Measurements from ENCODE around the gene NAP1L4. TPM values are rescaled to one million over a fixed set of nuclear protein-coding genes. Genes with fewer than 3 reads are reported as not detected.

The NAP1L4 gene
- total and polyA plus RNA-seq, 2 of the 8 experiments (the other 6 are each of a cell fraction or from before 2014, with no cell fraction given), result 75.8 to 194 TPM

- Histone ChIP-seq H3K4ac (replicated peaks; ENCODE audit: insufficient read length, low read depth, low read length) (no peak overlapping the region), H3K36me3 (ENCODE audit: control insufficient read depth in 2 of 4, insufficient read depth in 4 of 4, low read length in 3 of 4) (peaks cover 30 to 83% (median 69%) of the 10 kb centered on the region in 4 experiments), H2BK12ac (ENCODE audit: low read depth, low read length) (no peak overlapping the region), H3K79me2 (ENCODE audit: control insufficient read depth in 1 of 2, insufficient read depth in 2 of 2, low read length in 2 of 2) (no peaks in the 10 kb centered on the region), H3K23me2 (ENCODE audit: low read depth, low read length) (no peaks in the 10 kb centered on the region), H3K14ac (ENCODE audit: insufficient read length) (no peak overlapping the region), H4K91ac (replicated peaks; ENCODE audit: insufficient read length, low read length) (no peak overlapping the region), H2BK15ac (ENCODE audit: low read length) (no peak overlapping the region), H3K9me3 (ENCODE audit: insufficient read depth in 2 of 2, low read depth in 1 of 2, low read length in 1 of 2) (no peaks in the 10 kb centered on the region), H4K20me1 (replicated peaks in 1 of 2; ENCODE audit: control insufficient read depth in 1 of 2, insufficient read depth in 2 of 2, low read length in 2 of 2) (peaks cover 21 to 36% of the 10 kb centered on the region in 2 experiments), H3K23ac (ENCODE audit: insufficient read length) (no peak overlapping the region), H3K18ac (ENCODE audit: extremely low read depth, low read length) (no peak overlapping the region), H3K9ac (replicated peaks in 1 of 4; ENCODE audit: extremely low read depth in 1 of 4, low read depth in 3 of 4, low read length in 3 of 4) (no peak overlapping the region), H2BK20ac (ENCODE audit: low read length) (no peak overlapping the region), H3K56ac (replicated peaks; ENCODE audit: insufficient read length, low read depth, low read length) (no peak overlapping the region), H3K4me1 (replicated peaks in 1 of 4; ENCODE audit: control insufficient read depth in 3 of 4, insufficient read depth in 4 of 4, low read length in 3 of 4) (peaks cover under 1 to 7% (median 3%) of the 10 kb centered on the region in 4 experiments; a peak in 5 of 7 replicates), H2AK5ac (ENCODE audit: low read depth, low read length) (no peak overlapping the region), H3K79me1 (ENCODE audit: low read depth, low read length) (peaks cover 6% of the 10 kb centered on the region), H2BK120ac (replicated peaks; ENCODE audit: low read depth, low read length) (no peak overlapping the region), H3K27me3 (replicated peaks in 1 of 4; ENCODE audit: control insufficient read depth in 3 of 4, extremely low read depth in 1 of 4, insufficient read depth in 3 of 4, low read length in 3 of 4) (no peaks in the 10 kb centered on the region), H3K4me3 (ENCODE audit: extremely low read depth in 1 of 4, insufficient read depth in 2 of 4, low read depth in 3 of 4, low read length in 4 of 4) (no peak overlapping the region), H2BK5ac (ENCODE audit: low read depth, low read length) (no peak overlapping the region), H4K8ac (ENCODE audit: extremely low read depth, insufficient read depth, low read length) (no peak overlapping the region), H4K5ac (ENCODE audit: insufficient read length, low read depth, low read length) (no peak overlapping the region), H3K4me2 (ENCODE audit: insufficient read depth in 1 of 2, low read depth in 2 of 2, low read length in 2 of 2) (no peak overlapping the region), H2AFZ (ENCODE audit: low read length) (no peak overlapping the region), H3K27ac (ENCODE audit: low read depth, low read length) (no peak overlapping the region)
- 88% methylated on average over 9 of the region's 9 CpGs; no CpG with 5 or more reads in 1 of the 2 experiments for WGBS, 2 experiments (ENCODE audit: extremely low coverage in 1 of 2, insufficient coverage in 1 of 2, insufficient read length in 1 of 2, insufficient replicate concordance in 2 of 2, low coverage in 1 of 2, low lambda C conversion rate in 2 of 2, missing lambda C conversion rate in 1 of 2)
- no peak for DNase-seq (ENCODE audit: low read depth in 1 of 2, low spot score in 2 of 2)
- ChIA-PET POLR2A (ENCODE audit: partially characterized antibody) (interaction anchor here (0.9 kb wide), 1 partner anchor 9 kb away, joined by 3 read pairs; no protein-coding TSS in a partner anchor), CTCF (ENCODE audit: partially characterized antibody) (interaction anchor here (0.9 to 1.8 kb wide), 4 partner anchors 9 to 70 kb away, joined by 3 to 4 read pairs (median 4); no protein-coding TSS in a partner anchor)
- FAIRE-seq, result no peak
- no peak for TF ChIP-seq EGR1 (IDR thresholded peaks at IDR 0.05; ENCODE audit: borderline replicate concordance, low read depth, low read length)
- no peak for TF ChIP-seq SP2 (IDR thresholded peaks at IDR 0.05; ENCODE audit: low read length)
- no peak for TF ChIP-seq SIX5 (IDR thresholded peaks at IDR 0.05; ENCODE audit: low read depth, low read length)
- no peak for TF ChIP-seq EZH2 (IDR thresholded peaks at IDR 0.05; ENCODE audit: low read depth, low read length, severe bottlenecking)
- TF ChIP-seq TAF1 (IDR thresholded peaks at IDR 0.05; ENCODE audit: low read depth, low read length), result no peak
- TF ChIP-seq BCL11A (IDR thresholded peaks at IDR 0.05; ENCODE audit: low read depth in 2 of 2, low read length in 2 of 2), result no peak
- TF ChIP-seq EP300 (IDR thresholded peaks at IDR 0.05; ENCODE audit: borderline replicate concordance in 1 of 2, low read depth in 2 of 2, low read length in 2 of 2), result no peak
- no peak for TF ChIP-seq CREB1 (IDR thresholded peaks at IDR 0.05)
- no peak for TF ChIP-seq FOSL1 (IDR thresholded peaks at IDR 0.05; ENCODE audit: insufficient read depth, low read depth, low read length)
- no peak for TF ChIP-seq KDM5A (IDR thresholded peaks at IDR 0.05; ENCODE audit: low read length)
- TF ChIP-seq KDM4A (IDR thresholded peaks at IDR 0.05; ENCODE audit: low read depth, low read length, severe bottlenecking), result no peak
- TF ChIP-seq NANOG (IDR thresholded peaks at IDR 0.05; ENCODE audit: insufficient read depth, low read depth, low read length, poor library complexity, severe bottlenecking), result no peak
These were observed 40.7 kb downstream of the NAP1L4 start for GRCh38 chr11:2951231-2952110.

All from H1 (cell line).